CD4-positive, alpha-beta memory T cell (primary cell): ENCODE measurements around the gene PHKA1. TPM values are rescaled to one million over a fixed set of nuclear protein-coding genes. Genes with fewer than 3 reads are reported as not detected.
"Not testable (repeated sequence)": the region's sequence is repeated elsewhere in the genome, so short reads cannot be mapped to it uniquely, and the experiment has no call there.

Experiments
- CTCF ChIA-PET: fragments of 350-600 bp; sonication (Branson Sonifier 250); formaldehyde crosslinking; loops from one replicate; lab custom pipeline; 2021; ENCODE audit warnings: inconsistent platforms; ENCODE audit not compliant: partially characterized antibody; lab: Charles Lee
- POLR2A ChIA-PET: fragments of 350-600 bp; sonication (Branson Sonifier 250); formaldehyde crosslinking; loops from one replicate; lab custom pipeline; 2021; ENCODE audit not compliant: partially characterized antibody; lab: Charles Lee
- DNase-seq, 5 donors: peaks; one replicate each; pipeline versions ENCODE4 v3.0.0 to v3.0.0-alpha.2; 2020 to 2022; ENCODE audit warnings: mixed read lengths in 1 of 5
- H3K27ac ChIP-seq: one replicate; pipeline ENCODE4 v1.7.0; 2013; ENCODE audit warnings: low read depth, low read length
- H3K27me3 ChIP-seq: 2 replicates; pipeline ENCODE4 v1.7.0; 2013; ENCODE audit warnings: mild to moderate bottlenecking, low read length, moderate library complexity; ENCODE audit not compliant: insufficient read depth
- H3K36me3 ChIP-seq: 2 replicates; pipeline ENCODE4 v1.7.0; 2013; ENCODE audit warnings: mild to moderate bottlenecking, low read length, moderate library complexity; ENCODE audit not compliant: insufficient read depth
- H3K4me1 ChIP-seq: 2 replicates; pipeline ENCODE4 v1.7.0; 2013; ENCODE audit warnings: mild to moderate bottlenecking, low read length, moderate library complexity; ENCODE audit not compliant: insufficient read depth
- H3K4me3 ChIP-seq, 2 donors: one replicate each; pipeline ENCODE4 v1.7.0; 2013; ENCODE audit warnings: low read length in 2 of 2, mild to moderate bottlenecking in 1 of 2
- H3K9me3 ChIP-seq, 2 donors: one replicate each; pipeline ENCODE4 v1.7.0; 2013; ENCODE audit warnings: low read length in 2 of 2, control low read depth in 1 of 2; ENCODE audit not compliant: control insufficient read depth in 1 of 2
- H3K27ac Mint-ChIP-seq, 7 donors: one replicate each; pipeline ENCODE4 v1.8.0; 2020 to 2021; ENCODE audit warnings: mixed read lengths in 7 of 7, mild to moderate bottlenecking in 6 of 7, inconsistent platforms in 3 of 7, moderate library complexity in 3 of 7
- H3K27me3 Mint-ChIP-seq, 2 donors: one replicate each; pipeline ENCODE4 v1.8.0; 2020 to 2021; ENCODE audit warnings: mixed read lengths in 2 of 2
- H3K36me3 Mint-ChIP-seq, 2 donors: one replicate each; pipeline ENCODE4 v1.8.0; 2020 to 2021; ENCODE audit warnings: mixed read lengths in 2 of 2, inconsistent platforms in 1 of 2, mild to moderate bottlenecking in 1 of 2
- H3K4me1 Mint-ChIP-seq, 4 donors: one replicate each; pipeline ENCODE4 v1.8.0; 2020 to 2021; ENCODE audit warnings: mixed read lengths in 4 of 4, mild to moderate bottlenecking in 1 of 4
- H3K4me3 Mint-ChIP-seq, 8 donors: one replicate each; pipeline ENCODE4 v1.8.0; 2020 to 2021; ENCODE audit warnings: mixed read lengths in 8 of 8, mild to moderate bottlenecking in 7 of 8, moderate library complexity in 6 of 8, inconsistent platforms in 3 of 8
- H3K9me3 Mint-ChIP-seq, 8 donors: one replicate each; pipeline ENCODE4 v1.8.0; 2020 to 2021; ENCODE audit warnings: mixed read lengths in 8 of 8, mild to moderate bottlenecking in 5 of 8, inconsistent platforms in 3 of 8, moderate library complexity in 1 of 8
- intact Hi-C: fragments of 100-400 bp; cut with micrococcal nuclease; formaldehyde crosslinking; loops from one replicate; pipeline ENCODE4 v1.15.1; 2023
- polyA plus RNA-seq, 2 donors: library from polyadenylated mRNA; unstranded; fragments of 300-500 nt; fragmentation: Illumina TruSeq; gene quantifications; one replicate each; pipeline ENCODE4 v1.2.3, GENCODE V29; 2021
- total RNA-seq, 2 experiments: library from RNA; stranded (reverse); gene quantifications; one replicate each; pipeline ENCODE4 v1.2.3, GENCODE V29; 2021

PHKA1 gene
- total and polyA plus RNA-seq, 4 experiments from 2014 or later = 0.14 to 0.29 TPM; not detected in 2

- intact Hi-C loops = loop anchor here (5.0 kb wide), 1 partner anchor 644 kb away; no protein-coding TSS in a partner anchor
- H3K9me3 ChIP-seq = no peaks in the 10 kb centered on the region
- peaks cover 5% of the 10 kb centered on the region for H3K4me1 ChIP-seq
- no peak for DNase-seq
- no peaks in the 10 kb centered on the region for H3K27me3 ChIP-seq
- POLR2A ChIA-PET = interaction anchor here (0.7 kb wide), 1 partner anchor 79 kb away, joined by 3 read pairs; no protein-coding TSS in a partner anchor
- H3K4me1 Mint-ChIP-seq = peaks cover 5 to 14% (median 7%) of the 10 kb centered on the region in 4 donors
- no peaks in the 10 kb centered on the region for H3K27me3 Mint-ChIP-seq
- H3K36me3 ChIP-seq = no peaks in the 10 kb centered on the region
- no peaks in the 10 kb centered on the region for H3K9me3 Mint-ChIP-seq
- CTCF ChIA-PET = interaction anchor here (1.1 kb wide), 1 partner anchor 296 kb away, joined by 3 read pairs; the partner anchor contains the start of gene RPS4X
- H3K4me3 Mint-ChIP-seq = peak overlapping the region; percentile 93 to 98 (median 96)
- H3K27ac ChIP-seq = no peak overlapping the region
- peaks cover 0 to 12% of the 10 kb centered on the region in 2 donors for H3K36me3 Mint-ChIP-seq
- H3K4me3 ChIP-seq = peak overlapping the region; percentile 64 to 66
- peak overlapping the region in 4 of 7 donors; percentile 65 to 96 (median 92) for H3K27ac Mint-ChIP-seq
These were observed 141.0 kb downstream of the PHKA1 start for GRCh38 chrX:72573158-72573511.

GRCh38 chrX:72572248-72573157 lies 141.6 kb downstream of the PHKA1 start, which contains the start of gene HDAC8:
Gene HDAC8, minus strand, starts transcription at chrX:72572843. Its CDS starts 82 bp downstream, at chrX:72572761.
- H3K27ac Mint-ChIP-seq = peak within 1 kb of the TSS; percentile 65 to 96 (median 89)
- peaks cover 5 to 14% (median 7%) of the 10 kb centered on the region in 4 donors for H3K4me1 Mint-ChIP-seq
- intact Hi-C loops = loop anchor here (5.0 kb wide), 1 partner anchor 645 kb away; no protein-coding TSS in a partner anchor
- Histone ChIP-seq H3K36me3 (no peaks in the 10 kb centered on the region), H3K4me1 (peaks cover 5% of the 10 kb centered on the region), H3K27ac (peak within 1 kb of the TSS; percentile 46), H3K9me3 (no peaks in the 10 kb centered on the region), H3K4me3 (peak within 1 kb of the TSS; percentile 64 to 66), H3K27me3 (no peaks in the 10 kb centered on the region)
- DNase-seq = peak; percentile 42 to 57 (median 47)
- H3K27me3 Mint-ChIP-seq = no peaks in the 10 kb centered on the region
- H3K36me3 Mint-ChIP-seq = peaks cover 0 to 16% of the 10 kb centered on the region in 2 donors
- POLR2A ChIA-PET = interaction anchor here (0.7 to 1.0 kb wide), 2 partner anchors 80 to 295 kb away, joined by 3 to 4 read pairs; partner anchors contain the start of gene RPS4X
- H3K4me3 Mint-ChIP-seq = peak within 1 kb of the TSS; percentile 93 to 98 (median 96)
- CTCF ChIA-PET = interaction anchor here (1.1 kb wide), 1 partner anchor 296 kb away, joined by 3 read pairs; the partner anchor contains the start of gene RPS4X
- no peaks in the 10 kb centered on the region for H3K9me3 Mint-ChIP-seq

GRCh38 chrX:72569786-72570185 lies 144.3 kb downstream of the PHKA1 start:
- H3K27ac ChIP-seq = no peak overlapping the region
- Mint-ChIP-seq H3K9me3 (no peaks in the 10 kb centered on the region), H3K36me3 (peaks cover 5 to 33% of the 10 kb centered on the region in 2 donors), H3K4me3 (no peak overlapping the region), H3K27ac (no peak overlapping the region), H3K4me1 (peaks cover 5 to 14% (median 7%) of the 10 kb centered on the region in 4 donors), H3K27me3 (no peaks in the 10 kb centered on the region)
- H3K27me3 ChIP-seq = no peaks in the 10 kb centered on the region
- ChIA-PET CTCF (no interaction called here), POLR2A (no interaction called here)
- H3K4me1 ChIP-seq = peaks cover 5% of the 10 kb centered on the region
- no peaks in the 10 kb centered on the region for H3K36me3 ChIP-seq
- no peak overlapping the region for H3K4me3 ChIP-seq
- intact Hi-C loops = loop anchor here (5.0 kb wide), 1 partner anchor 648 kb away; no protein-coding TSS in a partner anchor
- no peaks in the 10 kb centered on the region for H3K9me3 ChIP-seq
- DNase-seq = no peak

- CTCF ChIA-PET = no interaction called here
- intact Hi-C loops = no loop called here
- DNase-seq = no peak
- no peak overlapping the region for H3K4me3 ChIP-seq
- Mint-ChIP-seq H3K27me3 (no peaks in the 10 kb centered on the region), H3K4me3 (no peak overlapping the region), H3K9me3 (no peaks in the 10 kb centered on the region), H3K4me1 (peaks cover 5 to 14% (median 7%) of the 10 kb centered on the region in 4 donors), H3K36me3 (peaks cover 9 to 37% of the 10 kb centered on the region in 2 donors), H3K27ac (peak overlapping the region in 1 of 7 donors; percentile 76)
- no peaks in the 10 kb centered on the region for H3K9me3 ChIP-seq
- peaks cover 5% of the 10 kb centered on the region for H3K4me1 ChIP-seq
- POLR2A ChIA-PET = no interaction called here
- no peaks in the 10 kb centered on the region for H3K27me3 ChIP-seq
- H3K36me3 ChIP-seq = no peaks in the 10 kb centered on the region
- no peak overlapping the region for H3K27ac ChIP-seq
These were observed 145.6 kb downstream of the PHKA1 start for GRCh38 chrX:72568406-72569092.

- H3K27ac Mint-ChIP-seq = no peak overlapping the region
- H3K4me1 Mint-ChIP-seq = peaks cover 3 to 6% (median 6%) of the 10 kb centered on the region in 4 donors
- Histone ChIP-seq H3K9me3 (no peaks in the 10 kb centered on the region), H3K4me1 (no peaks in the 10 kb centered on the region), H3K36me3 (no peaks in the 10 kb centered on the region), H3K4me3 (no peak overlapping the region), H3K27ac (no peak overlapping the region), H3K27me3 (no peaks in the 10 kb centered on the region)
- no peak overlapping the region for H3K4me3 Mint-ChIP-seq
- POLR2A ChIA-PET = no interaction called here
- H3K36me3 Mint-ChIP-seq = peaks cover 19 to 38% of the 10 kb centered on the region in 2 donors
- CTCF ChIA-PET = no interaction called here
- intact Hi-C loops = no loop called here
- no peak for DNase-seq
- peaks cover 0 to 3% (median 0%) of the 10 kb centered on the region in 8 donors for H3K9me3 Mint-ChIP-seq
- no peaks in the 10 kb centered on the region for H3K27me3 Mint-ChIP-seq
These were observed 147.7 kb downstream of the PHKA1 start for GRCh38 chrX:72566448-72566847.

GRCh38 chrX:72559655-72560054 lies 154.5 kb downstream of the PHKA1 start:
- H3K27me3 Mint-ChIP-seq, H3K27me3 ChIP-seq, POLR2A ChIA-PET, H3K9me3 ChIP-seq, H3K4me1 ChIP-seq, DNase-seq, CTCF ChIA-PET, intact Hi-C loops, H3K4me3 Mint-ChIP-seq, H3K36me3 ChIP-seq, H3K9me3 Mint-ChIP-seq, H3K27ac Mint-ChIP-seq, H3K27ac ChIP-seq, H3K4me3 ChIP-seq: not testable (repeated sequence)
- Mint-ChIP-seq H3K36me3 (peaks cover 19 to 22% of the 10 kb centered on the region in 2 donors), H3K4me1 (peaks cover 11 to 20% (median 16%) of the 10 kb centered on the region in 4 donors)
